Gastroesophageal sphincter (tissue), 4 donors: ENCODE data around the gene EPHA6. TPM values are rescaled to one million over a fixed set of nuclear protein-coding genes. Genes with fewer than 3 reads are reported as not detected.

Experiments used
- ATAC-seq: fragments of 150-250 bp; one replicate; pipeline ENCODE4 v1.9.1; 2016; ENCODE audit warnings: mild to moderate bottlenecking, moderate library complexity
- H3K27ac ChIP-seq, 4 donors: fragments of 200-600 bp; sonication (generic) in 3 of 4; 1 replicate in 3 of 4; 2 replicates in 1 of 4; pipeline ENCODE4 v1.5.1; 2016 to 2019
- H3K27me3 ChIP-seq: fragments of 200-600 bp; sonication (generic); one replicate; pipeline ENCODE4 v1.5.1; 2019
- H3K36me3 ChIP-seq, 2 donors: fragments of 200-600 bp; sonication (generic); one replicate each; pipeline ENCODE4 v1.5.1; 2019; ENCODE audit warnings: control low read depth in 1 of 2
- H3K4me1 ChIP-seq, 3 donors: fragments of 200-600 bp; sonication (generic); 1 replicate in 2 of 3; 2 replicates in 1 of 3; pipeline ENCODE4 v1.5.1; 2016 to 2019; ENCODE audit warnings: control low read depth in 2 of 3
- H3K4me3 ChIP-seq, 2 donors: fragments of 200-600 bp; sonication (generic); one replicate each; pipeline ENCODE4 v1.5.1; 2019; ENCODE audit warnings: mild to moderate bottlenecking in 1 of 2, moderate library complexity in 1 of 2
- H3K9me3 ChIP-seq, 3 donors: fragments of 200-600 bp; sonication (generic); one replicate each; pipeline ENCODE4 v1.5.1; 2017 to 2019; ENCODE audit warnings: control low read depth in 2 of 3
- EP300 ChIP-seq: sonication (generic); formaldehyde crosslinking; IDR thresholded peaks from one replicate; pipeline ENCODE4 v1.6.1; 2017; ENCODE audit warnings: antibody characterized with exemption, mild to moderate bottlenecking
- POLR2A ChIP-seq, 2 donors: fragments of 450-650 bp; IDR thresholded peaks; one replicate each; pipeline ENCODE4 v1.6.1; 2017; ENCODE audit warnings: antibody characterized with exemption in 2 of 2, mild to moderate bottlenecking in 2 of 2, moderate library complexity in 1 of 2
- POLR2AphosphoS5 ChIP-seq: sonication (generic); formaldehyde crosslinking; IDR thresholded peaks from one replicate; pipeline ENCODE4 v1.6.1; 2017; ENCODE audit warnings: antibody characterized with exemption
- WGBS, 2 donors: methylation state at CpG; one replicate each; pipeline ENCODE4 v1.1.5; 2018; ENCODE audit warnings: low coverage in 1 of 2; 5-methylcytosine and 5-hydroxymethylcytosine counted together
- total RNA-seq, 4 donors: library from RNA; depleted of rRNA; stranded (reverse); fragments of >200 nt; gene quantifications; one replicate each; pipeline ENCODE4 v1.1.0, GENCODE V29; 2016
- TF ChIP-seq, protein P1 (sequence below), 4 experiments: fragments of 200-600 bp in 2 of 4; fragments of 450-650 bp in 2 of 4; sonication (generic) in 1 of 4; IDR thresholded peaks; one replicate each; pipeline ENCODE4 v1.5.1; 2017 to 2019; ENCODE audit warnings: antibody characterized with exemption in 4 of 4, mild to moderate bottlenecking in 2 of 4, moderate library complexity in 2 of 4

EPHA6 gene
- total RNA-seq, result 1 to 10 TPM; 1.6 to 4.2 (median 2.9) TPM

- peak; percentile 77 for ATAC-seq
- TF ChIP-seq, protein P1, sequence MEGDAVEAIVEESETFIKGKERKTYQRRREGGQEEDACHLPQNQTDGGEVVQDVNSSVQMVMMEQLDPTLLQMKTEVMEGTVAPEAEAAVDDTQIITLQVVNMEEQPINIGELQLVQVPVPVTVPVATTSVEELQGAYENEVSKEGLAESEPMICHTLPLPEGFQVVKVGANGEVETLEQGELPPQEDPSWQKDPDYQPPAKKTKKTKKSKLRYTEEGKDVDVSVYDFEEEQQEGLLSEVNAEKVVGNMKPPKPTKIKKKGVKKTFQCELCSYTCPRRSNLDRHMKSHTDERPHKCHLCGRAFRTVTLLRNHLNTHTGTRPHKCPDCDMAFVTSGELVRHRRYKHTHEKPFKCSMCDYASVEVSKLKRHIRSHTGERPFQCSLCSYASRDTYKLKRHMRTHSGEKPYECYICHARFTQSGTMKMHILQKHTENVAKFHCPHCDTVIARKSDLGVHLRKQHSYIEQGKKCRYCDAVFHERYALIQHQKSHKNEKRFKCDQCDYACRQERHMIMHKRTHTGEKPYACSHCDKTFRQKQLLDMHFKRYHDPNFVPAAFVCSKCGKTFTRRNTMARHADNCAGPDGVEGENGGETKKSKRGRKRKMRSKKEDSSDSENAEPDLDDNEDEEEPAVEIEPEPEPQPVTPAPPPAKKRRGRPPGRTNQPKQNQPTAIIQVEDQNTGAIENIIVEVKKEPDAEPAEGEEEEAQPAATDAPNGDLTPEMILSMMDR (IDR thresholded peaks at IDR 0.05), result peak in 2 of 4 experiments; percentile 22 to 30
- TF ChIP-seq POLR2AphosphoS5, result no peak
- Histone ChIP-seq H3K4me1 (peaks cover 0 to 33% (median 0%) of the 10 kb centered on the region in 3 donors), H3K36me3 (no peaks in the 10 kb centered on the region), H3K27me3 (peaks cover 9% of the 10 kb centered on the region), H3K4me3 (peak within 1 kb of the TSS; percentile 30 to 68), H3K27ac (peak within 1 kb of the TSS in 3 of 4 donors; percentile 74 to 79 (median 77)), H3K9me3 (no peaks in the 10 kb centered on the region)
- WGBS, 2 donors, result no CpG with 5 or more reads among the region's 83 CpGs
These were observed at the start of gene EPHA6 for GRCh38 chr3:96813820-96814650. Gene EPHA6 (plus strand): TSS chr3:96814594.

- no peak overlapping the region for H3K4me3 ChIP-seq
- no peak for ATAC-seq
- no peak for TF ChIP-seq EP300
- H3K4me1 ChIP-seq, result no peaks in the 10 kb centered on the region
- H3K27ac ChIP-seq, result no peak overlapping the region
- peaks cover 0 to 24% (median 0%) of the 10 kb centered on the region in 3 donors for H3K9me3 ChIP-seq
- no peaks in the 10 kb centered on the region for H3K27me3 ChIP-seq
- no peaks in the 10 kb centered on the region for H3K36me3 ChIP-seq
- WGBS, 2 donors, result 68 to 82% methylated on average over 5 to 15 of the region's 43 CpGs
These were observed 37.6 kb upstream of the EPHA6 start for GRCh38 chr3:96776818-96777217.

- no peak overlapping the region for H3K4me3 ChIP-seq
- H3K27ac ChIP-seq, result no peak overlapping the region
- H3K9me3 ChIP-seq, result peaks cover 0 to 17% (median 0%) of the 10 kb centered on the region in 3 donors
- no peak for ATAC-seq
- no peaks in the 10 kb centered on the region for H3K27me3 ChIP-seq
- WGBS, 2 donors, result 83% methylated on average over 4 of the region's 6 CpGs; no CpG with 5 or more reads in 1 of the 2 donors
- no peaks in the 10 kb centered on the region for H3K4me1 ChIP-seq
- TF ChIP-seq POLR2A (IDR thresholded peaks at IDR 0.05) (no peak), EP300 (no peak), POLR2AphosphoS5 (no peak)
- TF ChIP-seq, protein P1 (IDR thresholded peaks at IDR 0.05), result no peak
- H3K36me3 ChIP-seq, result no peaks in the 10 kb centered on the region
These were observed 34.6 kb upstream of the EPHA6 start for GRCh38 chr3:96779810-96780209.

- no peak for ATAC-seq
- Histone ChIP-seq H3K4me1 (no peaks in the 10 kb centered on the region), H3K27ac (no peak overlapping the region), H3K36me3 (no peaks in the 10 kb centered on the region), H3K4me3 (no peak overlapping the region), H3K9me3 (no peaks in the 10 kb centered on the region), H3K27me3 (no peaks in the 10 kb centered on the region)
- 80 to 94% methylated on average over 2 to 5 of the region's 5 CpGs for WGBS, 2 donors
- no peak for TF ChIP-seq POLR2A (IDR thresholded peaks at IDR 0.05)
- TF ChIP-seq EP300, result no peak
These were observed 18.3 kb upstream of the EPHA6 start for GRCh38 chr3:96796101-96796500.

GRCh38 chr3:96803870-96804269 is 10.5 kb upstream of the EPHA6 start:
- TF ChIP-seq, protein P1 (IDR thresholded peaks at IDR 0.05), result no peak
- TF ChIP-seq EP300 (no peak), POLR2AphosphoS5 (no peak), POLR2A (IDR thresholded peaks at IDR 0.05) (no peak)
- H3K27ac ChIP-seq, result no peak overlapping the region
- WGBS, 2 donors, result 58 to 75% methylated on average over 1 of the region's 1 CpG
- H3K4me1 ChIP-seq, result no peaks in the 10 kb centered on the region
- no peak for ATAC-seq
- H3K4me3 ChIP-seq, result no peak overlapping the region
- H3K36me3 ChIP-seq, result no peaks in the 10 kb centered on the region
- no peaks in the 10 kb centered on the region for H3K9me3 ChIP-seq
- no peaks in the 10 kb centered on the region for H3K27me3 ChIP-seq

DNA sequence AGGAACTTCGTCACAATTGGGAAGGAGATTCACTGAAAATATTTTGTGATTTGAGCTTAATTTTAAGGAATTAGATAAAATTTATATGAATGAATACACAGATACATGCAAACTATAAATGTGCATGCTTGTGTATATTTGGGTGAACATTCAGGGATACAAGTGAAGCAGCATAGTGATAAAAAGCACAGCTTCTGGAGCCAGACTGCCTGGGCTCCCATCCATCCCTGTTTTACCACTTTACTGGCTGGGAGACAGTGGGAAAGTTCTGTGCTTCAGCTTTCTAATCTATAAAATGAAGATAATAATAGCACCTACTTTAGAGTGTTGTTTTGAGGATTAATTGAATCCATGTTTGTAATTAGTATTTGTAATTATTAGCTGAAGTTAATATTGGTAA is 8.1 kb upstream of the EPHA6 start:
- TF ChIP-seq POLR2A (IDR thresholded peaks at IDR 0.05), result no peak
- TF ChIP-seq, protein P1 (IDR thresholded peaks at IDR 0.05), result no peak
- no peak for TF ChIP-seq POLR2AphosphoS5
- no peak for TF ChIP-seq EP300
- H3K9me3 ChIP-seq, result no peaks in the 10 kb centered on the region
- no peaks in the 10 kb centered on the region for H3K27me3 ChIP-seq

More for the DNA sequence above, 8.1 kb upstream of the EPHA6 start:
- H3K27ac ChIP-seq, result no peak overlapping the region
- ATAC-seq, result no peak
- no peaks in the 10 kb centered on the region for H3K36me3 ChIP-seq
- H3K4me1 ChIP-seq, result no peaks in the 10 kb centered on the region
- 67% methylated on average over 1 of the region's 1 CpG; no CpG with 5 or more reads in 1 of the 2 donors for WGBS, 2 donors
- H3K4me3 ChIP-seq, result no peak overlapping the region
